Astrocyte of the cerebellum (primary cell): ENCODE data around the gene ARHGAP26.

Experiments used
- DNase-seq: peaks from one replicate; pipeline ENCODE4 v3.0.0-alpha.2; 2011; ENCODE audit warnings: low read depth
- H3K4me3 ChIP-seq: 2 replicates; pipeline ENCODE4 v1.5.1; 2011; ENCODE audit warnings: mild to moderate bottlenecking, low read depth, low read length, moderate library complexity
- CTCF ChIP-seq: IDR thresholded peaks from 2 replicates; pipeline ENCODE4 v1.5.1; 2012; ENCODE audit warnings: low read length, low read depth, moderate library complexity, mild to moderate bottlenecking; ENCODE audit errors: missing control alignments
- in situ Hi-C: cut with HindIII; loops from 2 replicates; pipeline ENCODE4 v1.10.0; 2017; ENCODE audit warnings: low sequenced_read_pairs

ARHGAP26 gene

GRCh38 chr5:142792012-142792864 lies 22.1 kb downstream of the ARHGAP26 start:
- no peak overlapping the region for H3K4me3 ChIP-seq
- in situ Hi-C loops = no loop called here
- no peak for DNase-seq
- TF ChIP-seq CTCF = no peak

GRCh38 chr5:142792865-142793232 lies 22.7 kb downstream of the ARHGAP26 start:
- in situ Hi-C loops = no loop called here
- DNase-seq = no peak
- TF ChIP-seq CTCF = no peak
- no peak overlapping the region for H3K4me3 ChIP-seq

GRCh38 chr5:142794537-142794936 lies 24.4 kb downstream of the ARHGAP26 start:
- no peak for TF ChIP-seq CTCF
- DNase-seq = no peak
- in situ Hi-C loops = no loop called here
- no peak overlapping the region for H3K4me3 ChIP-seq

GRCh38 chr5:142795251-142795650 lies 25.1 kb downstream of the ARHGAP26 start:
- no peak for TF ChIP-seq CTCF
- in situ Hi-C loops = loop anchor here (5.0 kb wide), 1 partner anchor 68 kb away; no protein-coding TSS in a partner anchor
- no peak for DNase-seq
- H3K4me3 ChIP-seq = no peak overlapping the region

- no peak for DNase-seq
These were observed 26.4 kb downstream of the ARHGAP26 start for GRCh38 chr5:142796492-142797109.

GRCh38 chr5:142797420-142797819 lies 27.2 kb downstream of the ARHGAP26 start:
- TF ChIP-seq CTCF = no peak
- DNase-seq = no peak
- H3K4me3 ChIP-seq = no peak overlapping the region
- in situ Hi-C loops = loop anchor here (5.0 kb wide), 1 partner anchor 70 kb away; no protein-coding TSS in a partner anchor

More at GRCh38 chr5:142796492-142797109, 26.4 kb downstream of the ARHGAP26 start:
- no peak overlapping the region for H3K4me3 ChIP-seq
- no peak for TF ChIP-seq CTCF
- in situ Hi-C loops = loop anchor here (5.0 kb wide), 1 partner anchor 69 kb away; no protein-coding TSS in a partner anchor
